Right cardiac atrium (tissue), 5 donors: ENCODE data around the gene HCAR3. TPM values are rescaled to one million over a fixed set of nuclear protein-coding genes. Genes with fewer than 3 reads are reported as not detected.

Experiments
- ATAC-seq, 2 donors: fragments of 200-7000 bp; cut with Tn5 transposase; one replicate each; pipeline versions ENCODE4 v1.8.0 to v1.9.1; 2020; ENCODE audit warnings: moderate library complexity in 2 of 2, mild to moderate bottlenecking in 1 of 2
- DNase-seq, 3 donors: peaks; one replicate each; pipeline ENCODE4 v3.0.0-alpha.2; 2020
- H3K27ac ChIP-seq: one replicate; pipeline ENCODE4 v1.5.1; 2013; ENCODE audit warnings: mild to moderate bottlenecking, low read length, control low read depth, moderate library complexity
- H3K27me3 ChIP-seq: one replicate; pipeline ENCODE4 v1.6.1; 2013; ENCODE audit not compliant: control insufficient read depth, insufficient read depth
- H3K4me1 ChIP-seq: one replicate; pipeline ENCODE4 v1.6.1; 2013; ENCODE audit warnings: low read length; ENCODE audit not compliant: control insufficient read depth, insufficient read depth
- H3K4me3 ChIP-seq: one replicate; pipeline ENCODE4 v1.5.1; 2013; ENCODE audit warnings: low read length, control low read depth
- H3K9me3 ChIP-seq: one replicate; pipeline ENCODE4 v1.6.1; 2013; ENCODE audit warnings: low read length; ENCODE audit not compliant: control insufficient read depth
- WGBS: extraction: QIAGEN DNeasy Blood & Tissue Kit; methylation state at CpG from one replicate; pipeline ENCODE4 v1.1.7; 2013; 5-methylcytosine and 5-hydroxymethylcytosine counted together
- intact Hi-C, 4 donors: fragments of 100-400 bp; cut with DNase I; formaldehyde crosslinking; loops; one replicate each; pipeline versions ENCODE4 v1.11.0 to v1.14.0; 2022 to 2023
- polyA plus RNA-seq: library from polyadenylated mRNA; stranded (reverse); fragments of 200-250 nt; gene quantifications from one replicate; pipeline ENCODE4 v1.2.3, GENCODE V29; 2013
- total RNA-seq, 4 donors: library from RNA; stranded (reverse); fragmentation: NEBNext Ultra II Directional; extraction: Animal tissue kit (Norgen Biotek cat#: 25700); gene quantifications; one replicate each; pipeline ENCODE4 v1.2.1, GENCODE V29; 2021
- donor health status: healthy with polysubstance abuse.
- donor health status: DM: no; HTN: yes; CAD: no.
- donor health status: DM: no; HTN: no; CAD: no.
- donor health status: DM: no; HTN: yes; CAD: no; lungs with severe emphysema.
- donor health status: DM: yes; HTN: yes; CAD: no.

The HCAR3 gene
- total and polyA plus RNA-seq, 5 donors, result 0.05 TPM; not detected in 4

DNA sequence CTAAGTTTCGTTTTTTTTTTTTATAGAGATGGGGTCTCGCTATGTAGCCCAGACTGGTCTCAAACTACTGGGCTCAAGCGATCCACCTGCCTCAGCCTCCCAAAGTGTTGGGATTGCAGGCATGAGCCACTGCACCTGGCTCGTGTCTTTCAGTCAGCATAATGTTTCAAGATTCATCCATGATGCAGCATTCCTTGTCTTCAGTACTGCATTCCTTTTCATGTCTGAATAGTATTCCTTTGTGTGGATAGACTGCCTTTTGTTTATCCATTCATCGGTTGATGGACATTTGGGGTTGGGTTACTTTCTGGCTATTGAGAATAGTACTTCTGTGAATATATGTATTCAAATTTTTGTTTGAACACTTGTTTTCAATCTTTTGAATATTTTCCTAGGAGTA, 50.9 kb downstream of the HCAR3 start:
- intact Hi-C loops, result no loop called here
- H3K4me3 ChIP-seq, result no peak overlapping the region
- DNase-seq (no peak), ATAC-seq (no peak)
- 95% methylated on average over 5 of the region's 5 CpGs for WGBS
- no peaks in the 10 kb centered on the region for H3K27me3 ChIP-seq
- H3K27ac ChIP-seq, result no peak overlapping the region
- no peaks in the 10 kb centered on the region for H3K4me1 ChIP-seq
- H3K9me3 ChIP-seq, result no peaks in the 10 kb centered on the region

DNA sequence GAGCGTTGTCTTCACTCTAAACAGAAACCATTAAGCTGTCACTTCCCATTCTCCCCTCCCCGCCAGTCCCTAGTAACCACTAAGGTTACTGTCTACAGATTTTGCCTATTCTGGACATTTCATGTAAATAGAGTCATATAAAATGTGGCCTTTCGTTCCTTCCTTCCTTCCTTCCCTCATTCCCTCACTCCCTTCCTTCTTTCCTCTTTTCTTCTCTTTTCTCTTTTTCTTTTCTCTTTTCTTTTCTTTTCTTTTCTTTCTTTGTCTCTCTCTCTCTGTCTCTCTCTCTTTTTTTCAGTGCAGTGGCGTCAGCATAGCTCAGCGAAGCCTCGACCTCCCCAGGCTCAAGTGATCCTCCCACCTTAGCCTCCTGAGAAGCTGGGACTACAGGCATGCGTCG, 51.3 kb downstream of the HCAR3 start:
- intact Hi-C loops, result no loop called here
- DNase-seq, result no peak

More for the DNA sequence above, 51.3 kb downstream of the HCAR3 start:
- 84% methylated on average over 8 of the region's 8 CpGs for WGBS
- no peak for ATAC-seq
- H3K9me3 ChIP-seq, result no peaks in the 10 kb centered on the region
- H3K27ac ChIP-seq, result no peak overlapping the region
- H3K27me3 ChIP-seq, result no peaks in the 10 kb centered on the region
- H3K4me1 ChIP-seq, result no peaks in the 10 kb centered on the region
- no peak overlapping the region for H3K4me3 ChIP-seq

Other genes with a start within 250 kb of the HCAR3 start
- 10 to 100 TPM; 10.7 to 11.7 (median 10.8) TPM for gene ZCCHC8, start 215.9 kb downstream of the HCAR3 start, total RNA-seq
- gene ZCCHC8, start 215.9 kb downstream of the HCAR3 start, polyA plus RNA-seq, result 11.6 TPM
- 10 to 100 TPM; 40.2 to 49.6 (median 44.1) TPM for gene RSRC2, start 189.9 kb downstream of the HCAR3 start, total RNA-seq
- 47.5 TPM for gene RSRC2, start 189.9 kb downstream of the HCAR3 start, polyA plus RNA-seq
- 1 to 10 TPM; 2.7 to 4.7 (median 4.2) TPM for gene KNTC1, start 189.6 kb downstream of the HCAR3 start, total RNA-seq
- 2.7 TPM for gene KNTC1, start 189.6 kb downstream of the HCAR3 start, polyA plus RNA-seq
- gene HCAR2, start 13.5 kb downstream of the HCAR3 start, total RNA-seq, result under 1 TPM in 1 of 4 donors, not detected in 3; 0.58 TPM
- 0.16 TPM for gene HCAR2, start 13.5 kb downstream of the HCAR3 start, polyA plus RNA-seq
- under 1 TPM in 3 of 4 donors, not detected in 1; 0.08 to 0.12 (median 0.11) TPM for gene HCAR1, start 14.0 kb upstream of the HCAR3 start, total RNA-seq
- gene HCAR1, start 14.0 kb upstream of the HCAR3 start, polyA plus RNA-seq, result 0.20 TPM
- gene DENR, start 36.0 kb upstream of the HCAR3 start, total RNA-seq, result 10 to 100 TPM; 25.1 to 26.5 (median 26.0) TPM
- 16.5 TPM for gene DENR, start 36.0 kb upstream of the HCAR3 start, polyA plus RNA-seq
- gene CCDC62, start 57.8 kb upstream of the HCAR3 start, total RNA-seq, result 1 to 10 TPM in 2 of 4 donors, under 1 TPM in 2; 0.88 to 1.4 (median 1.1) TPM
- gene CCDC62, start 57.8 kb upstream of the HCAR3 start, polyA plus RNA-seq, result 0.07 TPM
- gene HIP1R, start 118.6 kb upstream of the HCAR3 start, total RNA-seq, result 10 to 100 TPM; 25.0 to 48.7 (median 34.2) TPM
- 34.9 TPM for gene HIP1R, start 118.6 kb upstream of the HCAR3 start, polyA plus RNA-seq
- 10 to 100 TPM; 17.9 to 22.2 (median 18.9) TPM for gene VPS37B, start 179.3 kb upstream of the HCAR3 start, total RNA-seq
- gene VPS37B, start 179.3 kb upstream of the HCAR3 start, polyA plus RNA-seq, result 21.1 TPM
- gene ABCB9, start 249.7 kb upstream of the HCAR3 start, total RNA-seq, result 1 to 10 TPM; 6.0 to 7.0 (median 6.7) TPM
- gene ABCB9, start 249.7 kb upstream of the HCAR3 start, polyA plus RNA-seq, result 5.2 TPM